ENCODE results near the gene ZNF594. TPM values are rescaled to one million over a fixed set of nuclear protein-coding genes. Genes with fewer than 3 reads are reported as not detected.
"Not testable (repeated sequence)": the region's sequence is repeated elsewhere in the genome, so short reads cannot be mapped to it uniquely, and the experiment has no call there.

Gene ZNF594
- 10 to 100 TPM in 1 of 4 donors, 1 to 10 TPM in 3; 2.5 to 10.1 (median 4.5) TPM for total RNA-seq

- peak within 1 kb of the TSS; percentile 94 for H3K4me3 ChIP-seq
- peaks cover 11% of the 10 kb centered on the region for H3K36me3 ChIP-seq
- no peaks in the 10 kb centered on the region for H3K27me3 ChIP-seq
- H3K9me3 ChIP-seq, result peaks cover 7% of the 10 kb centered on the region
- WGBS, result 5% methylated on average over 29 of the region's 82 CpGs
- peak; percentile 98 for DNase-seq (ENCODE audit: low spot score in 2 of 2)
- peaks cover 18% of the 10 kb centered on the region for H3K4me1 ChIP-seq
- H3K27ac ChIP-seq, result peak within 1 kb of the TSS; percentile 79
- TF ChIP-seq EP300 (IDR thresholded peaks at IDR 0.05) (no peak), POLR2AphosphoS5 (IDR thresholded peaks at IDR 0.05) (peak in 2 of 3 donors; percentile 56 to 74), CTCF (IDR thresholded peaks at IDR 0.05) (peak; percentile 49 to 86), POLR2A (IDR thresholded peaks at IDR 0.05) (peak in 1 of 2 donors; percentile 71)
Measured at GRCh38 chr17:5191541-5192417, at the start of gene ZNF594. Gene ZNF594 (minus strand): TSS chr17:5191868. CDS start chr17:5184256, 7,612 bp downstream.

- 89% methylated on average over 7 of the region's 7 CpGs for WGBS
- not testable (repeated sequence) for H3K27me3 ChIP-seq; H3K4me3 ChIP-seq; H3K27ac ChIP-seq; H3K4me1 ChIP-seq; H3K36me3 ChIP-seq; H3K9me3 ChIP-seq; DNase-seq (ENCODE audit: low spot score in 2 of 2)
Measured at GRCh38 chr17:5239769-5240168, 48.1 kb upstream of the ZNF594 start.

GRCh38 chr17:5238333-5238732 is 46.7 kb upstream of the ZNF594 start:
- Histone ChIP-seq H3K27ac (no peak overlapping the region), H3K27me3 (no peaks in the 10 kb centered on the region), H3K4me1 (no peaks in the 10 kb centered on the region), H3K4me3 (no peak overlapping the region), H3K9me3 (no peaks in the 10 kb centered on the region), H3K36me3 (peaks cover 11% of the 10 kb centered on the region)
- DNase-seq (ENCODE audit: low spot score in 2 of 2), result no peak
- TF ChIP-seq POLR2AphosphoS5 (IDR thresholded peaks at IDR 0.05) (no peak), CTCF (IDR thresholded peaks at IDR 0.05) (no peak), EP300 (IDR thresholded peaks at IDR 0.05) (no peak), POLR2A (IDR thresholded peaks at IDR 0.05) (no peak)
- 53% methylated on average over 3 of the region's 4 CpGs for WGBS

- no peak for DNase-seq (ENCODE audit: low spot score in 2 of 2)
- no peak overlapping the region for H3K4me3 ChIP-seq
- H3K27ac ChIP-seq, result no peak overlapping the region
- H3K4me1 ChIP-seq, result no peaks in the 10 kb centered on the region
- no peaks in the 10 kb centered on the region for H3K9me3 ChIP-seq
- H3K36me3 ChIP-seq, result peaks cover 11% of the 10 kb centered on the region
- TF ChIP-seq EP300 (IDR thresholded peaks at IDR 0.05), result no peak
- peak in 1 of 2 donors; percentile 41 for TF ChIP-seq CTCF (IDR thresholded peaks at IDR 0.05)
- TF ChIP-seq POLR2AphosphoS5 (IDR thresholded peaks at IDR 0.05), result no peak
- H3K27me3 ChIP-seq, result no peaks in the 10 kb centered on the region
- 44% methylated on average over 6 of the region's 6 CpGs for WGBS
Measured at GRCh38 chr17:5237541-5238016, 45.9 kb upstream of the ZNF594 start.

GRCh38 chr17:5236938-5237540 is 45.4 kb upstream of the ZNF594 start:
- whole genome bisulfite sequencing, result 77% methylated on average over 3 of the region's 3 CpGs
- Histone ChIP-seq H3K36me3 (peaks cover 11% of the 10 kb centered on the region), H3K27me3 (no peaks in the 10 kb centered on the region), H3K9me3 (no peaks in the 10 kb centered on the region), H3K4me3 (no peak overlapping the region), H3K4me1 (no peaks in the 10 kb centered on the region), H3K27ac (no peak overlapping the region)
- TF ChIP-seq POLR2A (IDR thresholded peaks at IDR 0.05), result no peak
- TF ChIP-seq CTCF (IDR thresholded peaks at IDR 0.05), result no peak
- TF ChIP-seq EP300 (IDR thresholded peaks at IDR 0.05), result no peak
- no peak for TF ChIP-seq POLR2AphosphoS5 (IDR thresholded peaks at IDR 0.05)
- no peak for DNase-seq (ENCODE audit: low spot score in 2 of 2)

Data from suprapubic skin (tissue), 4 donors.